HEK293 (cell line): Measurements from ENCODE around the gene VEGFC.

Experiments used
- ZBTB10 ChIP-seq: fragments of 450-650 bp; formaldehyde crosslinking; IDR thresholded peaks from 2 replicates; pipeline ENCODE4 v1.5.1; 2016; ENCODE audit warnings: missing biosample characterization, missing genetic modification characterization
- ZBTB21 ChIP-seq: fragments of 450-650 bp; formaldehyde crosslinking; IDR thresholded peaks from 2 replicates; pipeline ENCODE4 v1.5.1; 2017; ENCODE audit warnings: missing biosample characterization, missing genetic modification characterization
- ZBTB8A ChIP-seq: fragments of 450-650 bp; formaldehyde crosslinking; IDR thresholded peaks from 2 replicates; pipeline ENCODE4 v1.5.1; 2016; ENCODE audit warnings: missing biosample characterization, missing genetic modification characterization
- ZNF133 ChIP-seq: fragments of 450-650 bp; formaldehyde crosslinking; IDR thresholded peaks from 2 replicates; pipeline ENCODE4 v1.5.1; 2016; ENCODE audit warnings: missing biosample characterization, missing genetic modification characterization
- ZNF155 ChIP-seq: fragments of 450-650 bp; formaldehyde crosslinking; IDR thresholded peaks from 2 replicates; pipeline ENCODE4 v1.5.1; 2016; ENCODE audit warnings: missing biosample characterization, missing genetic modification characterization
- ZNF292 ChIP-seq: fragments of 450-650 bp; formaldehyde crosslinking; IDR thresholded peaks from 2 replicates; pipeline ENCODE4 v1.5.1; 2016; ENCODE audit warnings: low read depth, missing biosample characterization, missing genetic modification characterization, borderline replicate concordance
- ZNF423 ChIP-seq: fragments of 450-650 bp; formaldehyde crosslinking; IDR thresholded peaks from 2 replicates; pipeline ENCODE4 v1.5.1; 2016; ENCODE audit warnings: missing biosample characterization, missing genetic modification characterization
- ZNF530 ChIP-seq: fragments of 450-650 bp; formaldehyde crosslinking; IDR thresholded peaks from 2 replicates; pipeline ENCODE4 v1.5.1; 2016; ENCODE audit warnings: low read depth, missing biosample characterization, missing genetic modification characterization
- TF ChIP-seq, protein P1 (sequence below): fragments of 450-650 bp; formaldehyde crosslinking; IDR thresholded peaks from 2 replicates; pipeline ENCODE4 v1.5.1; 2016; ENCODE audit warnings: missing biosample characterization, missing genetic modification characterization
- TF ChIP-seq, protein P2 (sequence below): fragments of 450-650 bp; formaldehyde crosslinking; IDR thresholded peaks from 2 replicates; pipeline ENCODE4 v1.5.1; 2016; ENCODE audit warnings: missing biosample characterization, missing genetic modification characterization

DNA sequence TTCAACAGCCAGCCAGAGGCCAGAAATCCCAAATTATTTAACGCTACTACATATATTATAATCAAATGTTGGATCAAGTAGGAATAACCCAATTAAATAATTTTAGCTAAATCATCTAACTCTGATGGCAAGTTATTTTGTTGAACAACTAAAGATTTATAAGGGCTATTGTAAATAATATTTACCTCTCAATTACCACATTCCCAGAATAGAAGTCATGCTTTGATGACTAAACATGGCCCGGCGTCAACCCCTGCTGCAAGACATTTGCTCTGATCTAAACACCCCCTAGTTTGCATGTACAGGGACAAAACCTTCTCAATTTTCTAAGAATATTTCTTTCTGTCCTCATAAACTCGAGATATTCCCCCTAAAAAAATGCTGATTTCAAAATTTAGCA is 14.2 kb downstream of the VEGFC start:
- TF ChIP-seq, protein P1, sequence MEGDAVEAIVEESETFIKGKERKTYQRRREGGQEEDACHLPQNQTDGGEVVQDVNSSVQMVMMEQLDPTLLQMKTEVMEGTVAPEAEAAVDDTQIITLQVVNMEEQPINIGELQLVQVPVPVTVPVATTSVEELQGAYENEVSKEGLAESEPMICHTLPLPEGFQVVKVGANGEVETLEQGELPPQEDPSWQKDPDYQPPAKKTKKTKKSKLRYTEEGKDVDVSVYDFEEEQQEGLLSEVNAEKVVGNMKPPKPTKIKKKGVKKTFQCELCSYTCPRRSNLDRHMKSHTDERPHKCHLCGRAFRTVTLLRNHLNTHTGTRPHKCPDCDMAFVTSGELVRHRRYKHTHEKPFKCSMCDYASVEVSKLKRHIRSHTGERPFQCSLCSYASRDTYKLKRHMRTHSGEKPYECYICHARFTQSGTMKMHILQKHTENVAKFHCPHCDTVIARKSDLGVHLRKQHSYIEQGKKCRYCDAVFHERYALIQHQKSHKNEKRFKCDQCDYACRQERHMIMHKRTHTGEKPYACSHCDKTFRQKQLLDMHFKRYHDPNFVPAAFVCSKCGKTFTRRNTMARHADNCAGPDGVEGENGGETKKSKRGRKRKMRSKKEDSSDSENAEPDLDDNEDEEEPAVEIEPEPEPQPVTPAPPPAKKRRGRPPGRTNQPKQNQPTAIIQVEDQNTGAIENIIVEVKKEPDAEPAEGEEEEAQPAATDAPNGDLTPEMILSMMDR: no peak
- TF ChIP-seq ZBTB10 (tag by site-specific recombination): no peak
- no peak for TF ChIP-seq ZNF155 (tag by site-specific recombination)
- TF ChIP-seq ZNF292 (tag by site-specific recombination): no peak
- TF ChIP-seq ZBTB8A (tag by site-specific recombination): no peak
- no peak for TF ChIP-seq ZNF133
- no peak for TF ChIP-seq ZNF530
- no peak for TF ChIP-seq ZNF423 (tag by site-specific recombination)
- TF ChIP-seq ZBTB21 (tag by site-specific recombination): no peak
- TF ChIP-seq, protein P2, sequence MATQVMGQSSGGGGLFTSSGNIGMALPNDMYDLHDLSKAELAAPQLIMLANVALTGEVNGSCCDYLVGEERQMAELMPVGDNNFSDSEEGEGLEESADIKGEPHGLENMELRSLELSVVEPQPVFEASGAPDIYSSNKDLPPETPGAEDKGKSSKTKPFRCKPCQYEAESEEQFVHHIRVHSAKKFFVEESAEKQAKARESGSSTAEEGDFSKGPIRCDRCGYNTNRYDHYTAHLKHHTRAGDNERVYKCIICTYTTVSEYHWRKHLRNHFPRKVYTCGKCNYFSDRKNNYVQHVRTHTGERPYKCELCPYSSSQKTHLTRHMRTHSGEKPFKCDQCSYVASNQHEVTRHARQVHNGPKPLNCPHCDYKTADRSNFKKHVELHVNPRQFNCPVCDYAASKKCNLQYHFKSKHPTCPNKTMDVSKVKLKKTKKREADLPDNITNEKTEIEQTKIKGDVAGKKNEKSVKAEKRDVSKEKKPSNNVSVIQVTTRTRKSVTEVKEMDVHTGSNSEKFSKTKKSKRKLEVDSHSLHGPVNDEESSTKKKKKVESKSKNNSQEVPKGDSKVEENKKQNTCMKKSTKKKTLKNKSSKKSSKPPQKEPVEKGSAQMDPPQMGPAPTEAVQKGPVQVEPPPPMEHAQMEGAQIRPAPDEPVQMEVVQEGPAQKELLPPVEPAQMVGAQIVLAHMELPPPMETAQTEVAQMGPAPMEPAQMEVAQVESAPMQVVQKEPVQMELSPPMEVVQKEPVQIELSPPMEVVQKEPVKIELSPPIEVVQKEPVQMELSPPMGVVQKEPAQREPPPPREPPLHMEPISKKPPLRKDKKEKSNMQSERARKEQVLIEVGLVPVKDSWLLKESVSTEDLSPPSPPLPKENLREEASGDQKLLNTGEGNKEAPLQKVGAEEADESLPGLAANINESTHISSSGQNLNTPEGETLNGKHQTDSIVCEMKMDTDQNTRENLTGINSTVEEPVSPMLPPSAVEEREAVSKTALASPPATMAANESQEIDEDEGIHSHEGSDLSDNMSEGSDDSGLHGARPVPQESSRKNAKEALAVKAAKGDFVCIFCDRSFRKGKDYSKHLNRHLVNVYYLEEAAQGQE (tag by site-specific recombination): no peak
